ENCODE measurements around the gene EEF2. TPM values are rescaled to one million over a fixed set of nuclear protein-coding genes. Genes with fewer than 3 reads are reported as not detected.
A peak's percentile ranks its signal among the peaks of the same experiment; 100 is the strongest.

Gene EEF2
- total and polyA plus RNA-seq, 2 donors (not counting 3 experiments of a cell fraction or from before 2014, with no cell fraction given), result 1,496 to 2,318 TPM

DNA sequence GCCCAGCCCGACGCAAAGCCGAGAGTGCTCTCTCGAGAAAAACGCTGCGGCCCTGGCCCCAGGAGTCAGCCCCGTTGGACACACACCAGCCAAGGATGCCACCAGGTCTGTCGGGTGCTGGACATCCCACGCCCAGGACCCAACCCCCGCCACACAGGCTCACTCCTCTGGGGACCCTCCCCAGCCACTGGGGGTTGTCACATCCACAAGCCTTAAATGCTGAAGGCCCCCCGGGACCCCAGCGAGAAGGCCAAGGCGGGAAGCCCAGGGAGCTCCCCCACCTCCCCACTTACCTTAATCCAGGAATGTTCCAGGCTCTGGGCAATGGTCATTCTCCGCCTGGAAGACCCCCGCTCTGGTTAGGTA, 25.5 kb downstream of the EEF2 start:
- peaks cover 13 to 62% of the 10 kb centered on the region in 2 experiments for H3K36me3 ChIP-seq (ENCODE audit: control insufficient read depth in 2 of 2, extremely low read depth in 1 of 2, insufficient read depth in 2 of 2, low read length in 2 of 2)
- no peak for FAIRE-seq

DNA sequence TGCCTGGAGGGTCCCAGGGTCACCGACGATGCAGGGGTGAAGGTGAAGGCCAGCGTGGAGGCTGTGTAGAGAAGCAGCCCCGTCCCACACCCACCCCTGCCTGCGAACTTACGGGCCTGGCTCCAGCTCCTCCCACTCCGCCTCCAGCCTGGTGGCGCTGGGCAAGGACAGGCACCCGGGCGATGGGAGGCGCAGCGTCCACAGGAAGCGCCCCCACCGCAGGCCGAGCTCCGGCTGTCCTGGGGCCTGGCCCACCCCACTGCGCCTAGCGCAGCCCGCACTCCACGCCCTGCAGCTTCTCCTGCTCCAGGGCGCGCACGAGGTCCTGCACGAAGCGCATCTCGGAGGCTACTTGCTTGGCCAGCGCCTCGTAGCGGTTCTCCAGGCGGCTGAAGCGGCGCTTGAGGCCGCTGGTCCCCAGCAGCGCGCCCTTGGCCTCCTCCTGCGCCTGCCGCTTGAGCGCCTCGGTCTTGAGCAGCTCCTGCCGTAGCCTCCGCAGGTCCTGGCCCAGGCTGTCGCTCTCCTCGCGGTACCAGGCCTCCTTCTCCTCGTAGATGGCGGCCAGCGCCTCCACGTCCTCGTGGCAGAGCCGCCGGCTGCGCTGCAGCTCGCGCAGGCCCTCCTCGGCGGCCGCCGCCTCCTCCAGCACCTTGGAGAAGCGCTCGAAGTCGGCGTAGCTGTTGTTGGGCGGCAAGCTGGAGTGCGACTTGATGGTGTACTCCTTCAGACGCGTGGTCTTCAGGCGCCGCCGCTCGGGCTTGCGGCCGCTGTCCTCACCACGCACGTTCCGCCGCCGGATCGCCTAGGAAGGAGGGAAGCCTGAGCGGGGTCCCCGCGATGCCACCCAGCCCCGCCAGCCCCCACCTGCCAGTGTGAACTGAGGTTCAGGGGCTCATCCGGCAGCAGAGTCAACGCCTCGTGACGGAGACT, 26.2 kb downstream of the EEF2 start:
- BruUV-seq (replicated peaks), result TSS peak; percentile 3
- no peaks in the 10 kb centered on the region for H3K9me1 ChIP-seq (replicated peaks; ENCODE audit: control insufficient read depth, extremely low read depth, insufficient read depth, low read length)
- intact Hi-C loops (cut with micrococcal nuclease), result no loop called here
- H3K4me1 ChIP-seq (ENCODE audit: control insufficient read depth, extremely low read depth, insufficient read depth, low read length), result no peaks in the 10 kb centered on the region
- no peaks in the 10 kb centered on the region for H3K27me3 ChIP-seq (ENCODE audit: control insufficient read depth in 2 of 2, insufficient read depth in 2 of 2, low read length in 2 of 2)
- H3K79me2 ChIP-seq (ENCODE audit: control insufficient read depth, insufficient read depth, low read length), result no peaks in the 10 kb centered on the region
- no peaks in the 10 kb centered on the region for H3K9me3 ChIP-seq (replicated peaks; ENCODE audit: control insufficient read depth, insufficient read depth, low read length)
- TF ChIP-seq, protein P1, sequence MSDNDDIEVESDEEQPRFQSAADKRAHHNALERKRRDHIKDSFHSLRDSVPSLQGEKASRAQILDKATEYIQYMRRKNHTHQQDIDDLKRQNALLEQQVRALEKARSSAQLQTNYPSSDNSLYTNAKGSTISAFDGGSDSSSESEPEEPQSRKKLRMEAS (IDR thresholded peaks at IDR 0.05; ENCODE audit: insufficient read depth, insufficient read length), result no peak
- TF ChIP-seq POLR2AphosphoS5 (IDR thresholded peaks at IDR 0.05; ENCODE audit: insufficient read depth, low read depth, low read length) (no peak), FOS (IDR thresholded peaks at IDR 0.05; ENCODE audit: borderline replicate concordance, insufficient read depth, low read length) (no peak), POLR2A (IDR thresholded peaks at IDR 0.05; ENCODE audit: low read depth, low read length) (no peak), EZH2 (IDR thresholded peaks at IDR 0.05; ENCODE audit: borderline replicate concordance, low read depth, low read length, severe bottlenecking) (no peak), JUN (IDR thresholded peaks at IDR 0.05; ENCODE audit: borderline replicate concordance, insufficient read depth, insufficient read length, low read depth) (no peak), MYC (IDR thresholded peaks at IDR 0.05; ENCODE audit: low read depth, low read length) (no peak), GATA2 (IDR thresholded peaks at IDR 0.05; ENCODE audit: insufficient read depth, insufficient read length, low read depth, low read length) (no peak)
- TF ChIP-seq, protein P2, sequence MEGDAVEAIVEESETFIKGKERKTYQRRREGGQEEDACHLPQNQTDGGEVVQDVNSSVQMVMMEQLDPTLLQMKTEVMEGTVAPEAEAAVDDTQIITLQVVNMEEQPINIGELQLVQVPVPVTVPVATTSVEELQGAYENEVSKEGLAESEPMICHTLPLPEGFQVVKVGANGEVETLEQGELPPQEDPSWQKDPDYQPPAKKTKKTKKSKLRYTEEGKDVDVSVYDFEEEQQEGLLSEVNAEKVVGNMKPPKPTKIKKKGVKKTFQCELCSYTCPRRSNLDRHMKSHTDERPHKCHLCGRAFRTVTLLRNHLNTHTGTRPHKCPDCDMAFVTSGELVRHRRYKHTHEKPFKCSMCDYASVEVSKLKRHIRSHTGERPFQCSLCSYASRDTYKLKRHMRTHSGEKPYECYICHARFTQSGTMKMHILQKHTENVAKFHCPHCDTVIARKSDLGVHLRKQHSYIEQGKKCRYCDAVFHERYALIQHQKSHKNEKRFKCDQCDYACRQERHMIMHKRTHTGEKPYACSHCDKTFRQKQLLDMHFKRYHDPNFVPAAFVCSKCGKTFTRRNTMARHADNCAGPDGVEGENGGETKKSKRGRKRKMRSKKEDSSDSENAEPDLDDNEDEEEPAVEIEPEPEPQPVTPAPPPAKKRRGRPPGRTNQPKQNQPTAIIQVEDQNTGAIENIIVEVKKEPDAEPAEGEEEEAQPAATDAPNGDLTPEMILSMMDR (IDR thresholded peaks at IDR 0.05; ENCODE audit: extremely low read depth in 1 of 2, insufficient read depth in 1 of 2, low read depth in 1 of 2, low read length in 2 of 2), result no peak
- no peak overlapping the region for H3K4me3 ChIP-seq (replicated peaks in 1 of 3; ENCODE audit: insufficient read depth in 1 of 3, low read depth in 1 of 3, low read length in 3 of 3)
- POLR2A ChIA-PET, result interaction anchor here (3.9 kb wide), 1 partner anchor 10 kb away, joined by 13 read pairs; no protein-coding TSS in a partner anchor
- no peak overlapping the region for H3K9ac ChIP-seq (replicated peaks; ENCODE audit: extremely low read depth, insufficient read depth, low read length)
- H4K20me1 ChIP-seq (replicated peaks; ENCODE audit: control insufficient read depth, extremely low read depth, insufficient read depth, low read length), result no peaks in the 10 kb centered on the region
- H3K36me3 ChIP-seq (ENCODE audit: control insufficient read depth in 2 of 2, extremely low read depth in 1 of 2, insufficient read depth in 2 of 2, low read length in 2 of 2), result peaks cover 13 to 57% of the 10 kb centered on the region in 2 experiments
- dilution Hi-C loops (cut with MboI; ENCODE audit: extremely low pct_ligation_motif_present, low sequenced_read_pairs), result no loop called here
- no peak overlapping the region for H3K4me2 ChIP-seq (ENCODE audit: insufficient read depth, low read length)
- DNase-seq (ENCODE audit: low read depth, low spot score), result no peak
- no peak overlapping the region for H3K27ac ChIP-seq (ENCODE audit: insufficient read depth, low read depth, low read length)
- CTCF ChIA-PET, result interaction anchor here (0.9 kb wide), 1 partner anchor 10 kb away, joined by 3 read pairs; no protein-coding TSS in a partner anchor
- no peak for FAIRE-seq
- H2AFZ ChIP-seq (ENCODE audit: low read depth, low read length), result no peak overlapping the region

More for the DNA sequence above, 25.5 kb downstream of the EEF2 start:
- ChIA-PET CTCF (no interaction called here), POLR2A (interaction anchor here (3.9 kb wide), 1 partner anchor 9 kb away, joined by 13 read pairs; no protein-coding TSS in a partner anchor)
- H3K79me2 ChIP-seq (ENCODE audit: control insufficient read depth, insufficient read depth, low read length), result peaks cover 3% of the 10 kb centered on the region
- intact Hi-C loops (cut with micrococcal nuclease), result no loop called here
- no peak overlapping the region for H2AFZ ChIP-seq (ENCODE audit: low read depth, low read length)
- no peak overlapping the region for H3K4me3 ChIP-seq (replicated peaks in 1 of 3; ENCODE audit: insufficient read depth in 1 of 3, low read depth in 1 of 3, low read length in 3 of 3)
- no peak overlapping the region for H3K4me2 ChIP-seq (ENCODE audit: insufficient read depth, low read length)
- no peak overlapping the region for H3K27ac ChIP-seq (ENCODE audit: insufficient read depth, low read depth, low read length)
- no peaks in the 10 kb centered on the region for H3K9me1 ChIP-seq (replicated peaks; ENCODE audit: control insufficient read depth, extremely low read depth, insufficient read depth, low read length)
- H3K9me3 ChIP-seq (replicated peaks; ENCODE audit: control insufficient read depth, insufficient read depth, low read length), result no peaks in the 10 kb centered on the region
- dilution Hi-C loops (cut with MboI; ENCODE audit: extremely low pct_ligation_motif_present, low sequenced_read_pairs), result no loop called here
- TF ChIP-seq EZH2 (IDR thresholded peaks at IDR 0.05; ENCODE audit: borderline replicate concordance, low read depth, low read length, severe bottlenecking), result no peak
- TF ChIP-seq MYC (IDR thresholded peaks at IDR 0.05; ENCODE audit: low read depth, low read length), result no peak
- H3K27me3 ChIP-seq (ENCODE audit: control insufficient read depth in 2 of 2, insufficient read depth in 2 of 2, low read length in 2 of 2), result no peaks in the 10 kb centered on the region
- no peaks in the 10 kb centered on the region for H4K20me1 ChIP-seq (replicated peaks; ENCODE audit: control insufficient read depth, extremely low read depth, insufficient read depth, low read length)
- H3K9ac ChIP-seq (replicated peaks; ENCODE audit: extremely low read depth, insufficient read depth, low read length), result no peak overlapping the region
- no peaks in the 10 kb centered on the region for H3K4me1 ChIP-seq (ENCODE audit: control insufficient read depth, extremely low read depth, insufficient read depth, low read length)
- BruUV-seq (replicated peaks), result no TSS peak
- DNase-seq (ENCODE audit: low read depth, low spot score), result no peak
